Measurements from ENCODE around the gene BLOC1S1.

The BLOC1S1 gene

DNA sequence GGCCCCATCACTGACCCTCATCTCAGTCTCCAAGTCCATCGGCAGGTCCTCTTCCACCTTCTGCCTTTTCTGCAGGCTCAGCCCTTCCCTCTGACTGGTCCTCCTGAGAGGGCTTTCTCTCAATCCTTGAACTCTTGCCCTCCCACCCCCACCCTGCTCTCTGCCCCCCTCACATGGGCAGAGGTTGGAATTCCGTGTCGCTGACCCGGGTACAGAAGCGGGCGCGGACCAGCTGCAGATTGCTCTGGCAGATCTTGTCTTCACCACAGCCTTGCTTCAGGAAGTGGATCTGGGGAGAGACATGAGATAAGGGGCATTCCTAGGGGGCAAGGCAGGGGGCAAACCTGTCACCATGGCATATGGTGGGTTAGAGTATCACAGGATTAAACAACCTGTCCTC, 20.5 kb upstream of the BLOC1S1 start:
- no peak for FAIRE-seq

DNA sequence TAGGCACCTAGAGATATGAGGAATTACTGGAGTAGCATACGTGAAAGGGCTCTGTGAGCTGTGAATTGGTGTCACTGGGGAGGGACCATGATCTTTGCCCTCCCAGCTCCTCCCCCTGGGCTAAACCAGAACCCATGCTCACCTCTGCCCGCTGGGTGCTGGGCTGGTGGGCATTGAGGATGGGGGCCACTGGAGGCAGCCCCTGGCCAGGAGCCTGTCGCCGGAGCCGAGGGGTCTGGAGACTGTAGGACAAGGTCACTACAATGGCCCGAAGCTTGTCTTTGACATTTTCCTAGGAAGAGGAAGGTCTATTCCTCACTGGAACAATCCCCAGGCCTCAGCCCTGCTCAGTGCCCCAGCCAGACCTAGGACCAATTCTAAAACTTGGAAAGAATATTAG, 19.7 kb upstream of the BLOC1S1 start:
- FAIRE-seq = no peak

DNA sequence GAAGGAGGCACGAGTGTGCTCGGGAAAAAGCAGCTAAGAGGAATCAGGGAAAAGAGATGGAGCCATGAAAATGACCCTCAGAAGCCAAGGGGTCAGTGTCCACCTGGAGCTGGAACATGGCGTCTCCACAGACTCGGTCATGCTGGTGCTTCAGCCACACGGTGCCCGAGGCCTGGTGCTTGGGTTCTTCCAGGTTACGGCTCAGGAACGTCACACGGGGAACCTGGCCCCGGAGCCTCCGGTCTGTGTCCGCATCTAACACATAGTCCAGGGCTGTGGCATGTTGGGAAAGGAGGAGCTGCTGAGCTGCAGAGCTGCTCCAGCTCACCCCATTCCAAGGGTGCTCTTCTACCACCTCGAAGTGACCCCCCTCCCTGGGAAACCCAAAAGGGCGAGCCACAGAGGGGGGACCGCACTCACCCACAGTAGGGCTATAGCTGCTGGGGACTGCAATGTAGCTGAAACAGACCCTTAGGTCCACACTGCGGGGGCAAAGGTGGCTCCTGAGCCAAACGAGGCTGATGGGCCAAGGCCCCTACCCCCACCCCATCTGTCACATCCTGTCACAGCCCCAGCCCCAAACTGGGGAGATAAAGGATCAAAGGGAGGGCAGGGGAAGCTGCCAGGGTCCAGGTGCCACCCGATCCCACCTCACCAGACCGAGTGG, 18.9 kb upstream of the BLOC1S1 start:
- no peak for FAIRE-seq

DNA sequence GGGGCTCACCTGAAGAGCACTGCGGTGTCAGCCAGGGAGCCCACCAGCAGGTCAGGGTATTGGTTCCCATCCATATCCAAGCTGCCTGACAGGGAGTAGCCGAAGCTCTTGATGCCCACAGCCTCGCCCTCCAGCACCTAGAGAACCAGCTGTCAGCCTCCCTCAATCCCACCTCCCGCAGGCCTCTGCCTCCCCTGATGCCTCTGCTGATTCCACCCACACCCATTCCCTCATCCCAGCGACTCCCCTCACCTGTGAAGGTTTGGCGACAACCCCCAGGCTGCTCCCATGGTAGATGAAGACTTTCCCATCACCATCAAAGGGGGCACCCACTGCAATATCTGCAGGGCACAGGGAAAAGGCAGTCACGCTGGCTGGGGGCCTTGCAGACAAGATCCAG, 18.2 kb upstream of the BLOC1S1 start:
- no peak for FAIRE-seq

DNA sequence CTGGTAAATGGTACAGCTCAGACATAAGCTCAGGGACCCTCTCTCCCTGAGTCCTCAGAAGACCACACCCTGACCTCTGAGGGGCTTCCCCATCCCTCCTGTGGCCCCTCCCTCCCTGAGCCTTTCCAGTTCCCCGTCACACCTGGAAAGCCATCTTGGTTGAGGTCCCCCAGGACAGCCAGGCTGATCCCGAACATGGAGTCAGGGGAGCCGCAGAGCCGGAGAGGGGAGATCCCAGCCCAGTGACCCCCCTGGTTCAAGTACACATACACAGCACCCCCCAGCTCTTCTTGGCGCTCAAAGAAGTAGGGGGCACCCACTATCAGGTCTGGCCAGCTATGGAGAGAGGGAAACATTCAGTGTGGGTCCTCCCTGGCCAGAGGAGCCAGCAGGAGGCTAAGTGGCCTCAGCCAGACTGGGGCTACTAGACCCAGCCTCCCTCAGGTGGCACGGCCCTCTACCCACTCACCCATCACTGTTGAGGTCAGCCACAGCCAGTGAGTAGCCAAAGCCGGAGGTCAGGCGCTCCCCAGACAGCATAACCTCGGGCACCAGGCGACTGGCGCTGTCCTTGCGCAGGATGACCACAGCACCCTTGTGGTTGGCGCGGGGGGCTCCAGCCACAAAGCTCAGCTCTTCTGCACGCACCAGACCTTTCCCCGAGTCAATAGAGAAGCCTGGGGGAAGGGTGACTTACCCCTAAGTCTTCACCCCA, 17.4 kb upstream of the BLOC1S1 start:
- no peak for FAIRE-seq

DNA sequence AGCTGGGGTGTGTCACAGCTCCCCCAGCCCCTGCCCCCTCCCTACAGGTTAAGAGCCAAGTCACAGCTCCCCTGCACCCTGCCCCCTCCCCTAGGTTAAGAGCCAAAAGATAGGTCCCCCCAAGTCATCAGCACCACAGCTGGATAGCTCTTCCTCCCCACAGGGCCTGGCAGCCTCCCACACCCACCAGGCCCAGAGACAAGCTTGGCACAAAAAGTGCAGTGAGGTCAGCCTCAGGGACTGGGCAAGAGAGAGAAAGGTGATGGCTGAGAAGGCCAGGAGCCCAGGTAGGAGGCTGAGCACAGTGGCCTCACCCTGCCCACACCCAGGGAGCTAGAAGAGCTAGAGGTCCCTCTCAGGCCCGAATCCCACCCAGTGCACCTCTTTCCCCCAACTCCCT, 16.9 kb upstream of the BLOC1S1 start:
- no peak for FAIRE-seq

DNA sequence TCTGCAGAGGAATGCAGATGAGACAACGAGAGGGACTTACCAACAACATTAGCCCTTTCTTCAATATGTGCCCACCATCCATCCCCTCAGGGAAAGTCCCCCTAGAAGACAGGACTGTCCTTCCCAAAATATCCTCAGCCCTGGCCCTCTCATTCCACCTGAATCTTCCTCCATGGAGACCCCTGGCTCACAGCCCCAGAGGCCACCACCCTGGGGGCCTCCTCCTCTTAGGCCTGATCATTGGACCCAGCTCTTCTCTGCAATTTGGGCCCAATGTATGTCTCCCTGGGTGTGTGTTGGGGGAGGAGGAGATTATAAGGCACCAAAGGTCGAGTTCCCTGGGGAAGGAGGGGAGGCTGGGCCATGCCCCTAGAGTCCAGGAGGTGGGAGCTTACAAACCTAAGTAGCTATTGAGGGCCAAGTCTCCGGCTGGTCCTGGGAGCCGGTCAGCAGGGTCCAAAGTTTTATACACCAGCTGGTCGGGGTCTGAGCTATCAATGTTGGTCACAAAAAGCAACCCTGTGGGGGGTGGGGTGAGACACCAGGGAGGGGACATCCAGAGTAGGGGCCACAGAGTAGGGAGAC, 16.3 kb upstream of the BLOC1S1 start:
- FAIRE-seq = no peak

DNA sequence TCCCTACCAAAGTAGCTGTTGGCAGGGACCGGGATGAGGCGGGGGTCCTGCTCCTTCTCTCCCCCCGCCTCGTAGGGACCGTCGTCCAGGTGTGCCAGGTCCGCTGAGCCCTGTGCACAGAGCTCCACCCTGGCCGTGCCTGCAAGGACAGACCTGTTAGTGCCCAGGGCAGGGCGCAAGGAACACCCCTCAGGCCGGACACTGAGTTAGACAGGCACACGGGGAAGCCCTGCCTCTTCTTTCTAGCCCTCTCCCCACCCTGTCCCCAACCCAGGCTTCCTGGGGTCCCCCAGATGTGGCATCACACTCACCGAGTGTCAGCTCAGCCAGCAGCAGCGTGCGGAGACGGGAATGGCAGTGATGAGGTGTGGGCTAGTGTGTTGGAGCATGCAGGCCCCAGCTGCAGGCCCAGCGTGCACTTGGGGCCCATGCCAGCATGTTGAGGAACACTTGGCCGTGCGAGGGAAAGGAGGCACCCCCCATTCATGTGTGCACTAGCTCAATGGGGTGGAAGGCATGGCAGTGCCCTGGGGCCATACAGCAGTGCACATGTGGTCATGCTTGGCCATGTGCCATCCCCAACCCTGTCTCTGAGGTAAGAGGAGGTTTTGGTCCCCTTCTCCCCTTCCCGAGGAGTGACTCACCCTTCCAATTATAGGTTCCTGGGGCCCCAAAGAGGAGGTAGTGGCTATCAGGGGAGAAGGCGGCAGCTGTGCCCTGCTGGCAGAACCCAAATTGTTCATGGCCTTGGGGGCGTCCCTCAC, 15.4 kb upstream of the BLOC1S1 start:
- FAIRE-seq = no peak

DNA sequence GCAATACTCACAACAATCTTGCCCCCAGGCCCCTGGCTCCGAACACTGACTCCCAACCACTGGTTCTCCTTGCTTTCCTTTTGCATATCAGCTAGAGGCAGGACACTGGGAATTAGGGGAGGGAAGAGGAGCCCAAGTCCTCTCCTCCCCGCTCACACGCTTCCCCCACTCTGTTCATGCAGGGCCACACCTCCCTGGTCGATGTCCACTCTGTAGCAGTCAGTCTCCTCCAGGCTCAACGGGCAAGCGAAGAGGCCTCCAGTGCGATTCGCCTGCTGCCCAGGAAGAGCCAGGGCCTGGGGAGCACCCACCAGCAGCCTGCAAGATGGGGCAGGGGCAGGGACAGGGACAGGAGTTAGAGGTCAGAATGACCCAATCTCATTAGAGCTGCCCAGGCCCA, 13.0 kb upstream of the BLOC1S1 start:
- FAIRE-seq = no peak

DNA sequence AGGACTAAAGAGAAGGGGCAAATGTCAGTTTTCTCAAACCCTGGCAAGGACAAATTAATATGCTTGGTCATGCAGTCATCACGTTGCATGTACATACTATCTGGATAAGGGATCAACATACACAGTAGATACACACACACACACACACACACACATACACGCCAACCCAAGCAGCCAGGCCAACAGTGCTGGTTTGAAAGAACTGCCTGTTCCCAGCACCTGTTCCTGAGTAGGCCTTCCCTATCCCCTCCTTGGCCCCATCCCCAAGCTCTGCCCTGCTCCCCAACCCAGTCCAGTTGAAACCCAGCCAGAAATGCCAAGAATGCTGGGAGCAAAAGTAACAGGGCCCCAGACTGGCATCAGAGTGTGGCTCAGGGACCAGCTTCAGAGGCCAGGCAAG, 12.6 kb upstream of the BLOC1S1 start:
- FAIRE-seq = no peak

DNA sequence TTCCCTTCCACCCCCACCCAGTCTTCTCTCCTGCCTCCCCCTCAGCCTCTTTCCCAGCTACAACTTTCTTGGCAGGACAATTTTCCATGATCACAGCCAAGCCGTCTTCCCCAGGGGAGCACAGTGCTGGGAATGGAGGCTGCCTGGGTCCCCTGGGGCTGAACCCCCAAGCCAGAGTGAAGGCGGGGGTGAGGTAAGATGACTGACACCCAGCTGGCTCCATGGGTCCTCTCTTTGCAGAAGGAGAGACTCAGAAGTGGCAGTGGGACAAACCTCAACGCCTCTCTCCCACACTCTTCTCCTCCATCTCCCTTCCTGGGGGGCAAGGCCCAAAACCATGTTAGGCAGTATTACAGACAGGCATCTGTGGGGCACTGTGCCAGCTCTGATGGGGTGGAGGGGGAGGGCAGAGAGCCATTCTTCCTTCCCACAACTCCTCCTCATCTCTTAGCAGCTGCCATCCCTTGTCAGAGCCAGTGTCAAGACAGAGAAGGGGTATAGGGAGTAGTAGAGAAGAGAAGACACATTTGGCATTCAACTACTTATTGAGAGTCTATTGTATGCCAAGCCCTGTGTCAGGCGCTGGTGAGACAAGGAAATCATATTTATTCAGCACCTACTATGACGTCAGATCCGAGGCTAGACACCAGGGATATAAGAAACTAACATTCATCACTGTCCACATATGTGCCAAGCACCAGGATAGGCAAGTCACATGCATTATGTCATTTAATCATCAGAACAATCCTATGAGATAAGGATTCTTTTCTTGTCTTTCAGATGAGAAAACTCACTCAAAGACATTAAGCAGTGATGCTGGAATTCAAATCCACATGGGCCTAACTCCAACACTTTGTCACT, 11.7 kb upstream of the BLOC1S1 start:
- FAIRE-seq = no peak

DNA sequence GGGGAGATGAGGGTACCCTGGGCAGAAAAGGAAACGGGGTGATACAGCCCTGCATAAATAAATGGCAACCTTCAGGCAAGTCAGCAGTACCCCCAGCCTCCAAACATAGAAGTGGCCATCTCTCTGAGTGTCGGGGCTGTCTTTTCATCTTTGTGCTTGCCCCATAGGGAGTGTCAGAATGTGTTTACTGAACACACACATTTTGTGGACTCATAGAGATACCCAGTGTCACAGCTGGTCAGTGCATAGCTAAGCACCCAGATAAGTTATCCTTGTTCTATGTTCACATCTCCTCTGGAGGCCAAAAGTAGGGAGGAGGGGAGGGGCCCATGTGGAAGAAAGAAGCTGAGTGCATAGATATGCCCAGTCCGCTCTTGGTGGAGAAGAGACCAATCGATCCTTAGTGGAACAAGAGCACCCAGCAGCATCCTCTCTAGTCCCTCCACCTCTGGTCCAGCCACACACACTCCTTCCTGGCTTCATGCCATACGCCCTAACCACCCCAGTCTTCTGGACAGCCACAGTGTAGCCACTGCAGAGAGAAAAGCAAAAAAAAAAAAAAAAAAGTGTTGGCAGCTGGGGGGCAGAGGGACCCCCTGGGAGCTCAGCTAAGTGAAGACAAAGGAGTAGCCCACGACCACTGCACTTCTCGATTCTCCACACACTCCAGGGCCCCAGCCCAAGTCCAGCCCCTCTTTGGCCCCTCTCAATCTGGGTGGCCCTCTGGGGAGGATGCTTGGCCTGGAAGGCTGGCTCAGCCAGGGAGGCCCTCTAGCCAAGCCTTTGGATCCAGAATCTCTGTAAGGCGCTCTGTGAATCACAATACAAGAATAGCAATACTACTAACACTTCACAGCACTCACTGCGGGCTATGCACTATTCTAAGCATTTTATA, 10.8 kb upstream of the BLOC1S1 start:
- FAIRE-seq = no peak

DNA sequence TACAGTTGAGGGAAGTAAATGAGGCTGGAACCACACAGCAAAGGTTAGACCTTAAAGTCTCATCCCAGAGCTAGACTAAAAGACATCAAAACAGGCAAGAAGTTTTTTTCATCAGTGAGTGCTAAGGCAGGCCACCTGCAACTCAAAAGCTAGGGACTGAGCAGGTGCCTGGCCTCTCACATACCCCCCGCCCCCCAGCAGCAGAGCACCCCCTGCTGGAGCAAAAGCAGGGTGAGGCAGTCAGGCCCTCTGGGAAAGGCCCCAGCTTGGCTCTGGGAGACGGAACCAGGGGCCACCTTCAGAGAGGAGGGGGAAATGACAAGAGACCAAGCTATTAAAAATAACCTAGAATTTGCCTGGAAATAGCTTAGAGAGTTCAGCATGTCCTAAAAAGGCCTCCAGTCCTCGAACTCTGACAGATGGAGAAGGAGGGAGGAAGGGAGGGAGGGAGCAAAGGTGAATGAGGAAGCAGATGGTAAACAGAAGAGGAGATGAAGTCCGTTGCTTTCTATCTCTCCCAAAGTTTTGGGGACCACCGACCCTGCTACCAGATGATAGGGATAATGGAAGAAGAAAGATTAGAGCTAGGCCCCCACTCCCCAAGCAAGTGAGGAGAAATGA, 10.0 kb upstream of the BLOC1S1 start:
- no peak for FAIRE-seq

DNA sequence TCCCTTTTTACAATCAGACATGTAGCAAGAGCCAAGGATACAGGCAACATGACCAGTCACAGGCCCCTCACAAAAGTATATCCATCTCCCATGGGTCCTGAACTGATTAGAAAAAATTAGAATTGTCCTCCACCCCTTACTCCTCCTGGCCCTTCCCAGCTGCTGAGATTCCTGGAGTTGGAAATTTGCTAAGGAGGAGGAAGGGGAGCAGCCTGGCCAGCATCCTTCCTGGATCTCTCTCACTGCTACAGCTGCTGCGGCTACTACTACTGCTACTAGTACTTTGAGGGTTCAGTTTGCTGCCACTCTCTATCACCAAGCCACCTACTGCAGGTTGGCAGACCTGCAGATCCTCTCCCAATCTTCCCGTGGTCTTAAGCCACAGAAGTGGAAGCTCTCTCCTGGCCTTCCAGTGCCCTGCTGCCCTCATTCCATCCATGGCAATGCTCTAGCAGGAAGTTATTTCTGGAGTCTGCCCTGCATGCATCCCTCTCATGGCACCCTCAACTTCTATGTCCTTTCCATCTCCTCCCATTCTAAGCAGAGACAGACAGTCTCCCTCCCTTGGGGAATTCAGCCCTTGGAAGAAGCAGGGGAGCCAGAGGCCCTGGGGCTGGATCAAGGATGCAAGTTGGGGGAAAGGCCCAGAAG, 9.2 kb upstream of the BLOC1S1 start:
- FAIRE-seq = no peak

DNA sequence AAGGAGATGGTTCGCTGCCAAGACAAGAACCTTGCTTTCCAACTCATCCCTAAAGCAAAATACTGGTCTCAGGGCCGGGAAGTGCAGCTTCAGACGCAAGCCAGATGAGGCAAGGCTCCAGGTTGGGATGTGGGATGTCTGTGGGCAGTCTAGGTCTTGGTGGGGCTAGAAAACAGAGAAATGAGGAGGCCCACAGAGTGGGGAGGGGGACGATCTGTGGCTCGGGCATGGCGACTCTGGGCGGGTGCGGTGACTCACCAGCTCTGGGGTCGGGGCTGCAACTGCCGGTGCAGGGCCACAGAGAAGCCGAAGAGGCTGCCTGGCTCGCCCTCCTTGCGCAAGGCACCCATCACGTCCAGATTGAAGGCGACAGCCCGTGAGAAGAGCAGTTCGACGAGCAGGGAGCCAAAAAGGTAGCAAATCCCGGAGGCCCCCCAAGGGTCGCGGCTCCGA, 8.6 kb upstream of the BLOC1S1 start:
- FAIRE-seq = no peak

DNA sequence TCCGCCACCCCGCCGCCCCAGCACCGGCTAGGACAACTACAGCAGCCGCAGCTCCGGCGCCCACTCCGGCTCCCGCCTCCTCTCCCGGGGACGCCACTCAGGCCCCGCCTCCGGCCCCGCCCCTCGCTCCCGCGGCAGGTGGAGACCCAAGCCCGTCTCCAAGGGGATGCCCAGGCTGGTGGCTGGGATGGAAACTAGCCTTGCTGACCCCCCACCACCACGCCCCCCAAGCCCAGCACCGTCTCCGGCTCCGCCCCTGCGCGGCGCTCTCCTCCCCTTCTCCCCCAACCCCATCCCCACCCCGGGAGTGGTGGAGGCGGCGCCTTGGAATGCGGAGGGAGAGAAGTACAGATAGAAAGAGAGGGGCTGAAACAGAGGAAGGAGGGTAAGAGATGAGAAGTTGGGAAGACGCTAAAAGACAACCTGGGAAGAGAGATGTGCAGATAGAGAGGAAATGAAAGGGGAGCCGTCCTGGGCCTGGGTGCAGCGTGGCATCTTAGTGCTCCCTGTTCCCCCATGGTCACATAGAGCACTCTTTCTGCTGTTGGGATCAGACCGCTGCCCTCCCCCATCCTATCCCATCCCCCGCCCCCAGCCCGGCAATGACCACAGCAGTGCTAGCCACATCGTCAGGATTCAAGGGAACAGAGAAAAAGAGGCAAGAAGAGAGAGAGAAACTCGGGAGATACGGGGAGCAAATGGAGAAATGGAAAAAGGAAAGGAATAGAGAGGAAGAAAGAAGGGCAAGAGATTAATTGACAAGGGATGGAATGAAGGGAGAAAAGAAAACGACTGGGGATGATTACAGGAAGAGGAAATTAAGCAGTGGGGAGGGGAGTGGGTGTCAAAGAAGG, 7.8 kb upstream of the BLOC1S1 start, which contains the start of gene ITGA7:
TSS of gene ITGA7 (minus strand) at position 64 of the 854 bp plus-strand sequence. CDS start 222 bp downstream, outside the sequence.
- no peak for FAIRE-seq

DNA sequence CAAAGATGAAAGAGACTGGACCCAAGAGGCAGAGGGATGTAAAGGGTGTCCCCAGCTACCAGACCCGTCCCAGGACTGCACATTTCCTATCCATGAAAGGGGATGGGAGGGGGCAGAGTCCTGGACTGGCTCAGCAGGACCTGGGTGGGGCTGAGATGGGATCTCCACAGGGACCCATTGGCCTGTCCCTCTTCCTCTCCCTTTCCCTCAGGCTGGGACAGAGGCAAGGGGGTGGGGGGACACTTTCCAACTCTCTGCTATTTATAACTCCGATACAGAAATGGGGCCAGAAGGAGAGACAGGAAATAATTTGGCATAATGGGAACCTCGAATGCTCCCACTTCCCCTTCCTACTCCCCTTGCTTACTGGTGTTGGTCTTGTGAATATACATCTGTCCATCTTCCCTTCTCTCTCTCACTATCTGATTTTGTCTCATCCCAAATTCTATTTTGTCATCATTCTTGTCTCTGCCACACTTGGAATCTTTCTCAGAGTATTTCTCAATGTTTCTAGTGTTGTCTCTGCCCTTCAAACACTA, 7.1 kb upstream of the BLOC1S1 start:
- FAIRE-seq = no peak

DNA sequence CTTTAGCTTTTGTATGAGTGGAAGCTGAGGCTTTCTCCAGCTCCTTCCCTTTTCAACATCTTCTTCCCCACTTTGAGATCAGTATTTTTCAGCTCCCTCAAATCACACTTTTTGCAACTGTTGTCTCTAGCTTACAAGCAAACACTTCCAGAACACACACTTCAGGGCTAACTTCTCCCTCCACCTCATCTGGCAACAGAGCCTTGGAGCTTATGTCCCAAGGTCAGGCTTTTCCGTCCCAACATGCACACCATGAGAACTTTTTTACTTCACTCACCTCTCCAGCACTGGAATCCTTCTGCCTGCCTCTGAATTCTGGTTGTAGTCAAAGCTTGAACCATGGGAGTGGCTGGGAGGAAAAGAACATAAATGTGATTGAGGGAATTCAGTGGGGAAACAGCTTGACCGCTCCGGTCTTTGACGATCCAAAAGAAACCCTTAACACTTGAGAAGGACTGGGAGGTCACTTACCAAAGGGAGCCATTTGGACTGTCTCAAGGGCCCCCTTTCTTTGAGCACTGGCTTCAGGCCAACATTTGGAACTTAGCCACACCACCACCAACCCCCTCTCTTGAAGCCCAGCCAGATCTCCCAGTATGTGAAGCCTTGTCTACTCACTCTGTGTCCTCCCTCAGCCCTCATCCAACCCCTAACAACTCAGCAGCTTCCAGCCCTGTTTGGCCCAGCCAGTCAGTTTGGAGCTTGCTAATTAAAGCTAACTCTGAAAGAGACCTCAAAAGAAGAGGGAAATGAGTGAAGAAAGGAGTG, 3.9 kb upstream of the BLOC1S1 start:
- FAIRE-seq = no peak

Data from A204.1 (cell line).